Peyer's patch (tissue), 4 donors: ENCODE data around the gene SCN5A.

Experiments used
- CTCF ChIP-seq, 6 experiments: fragments of 450-650 bp in 4 of 6; fragments of 200-600 bp in 2 of 6; sonication (generic) in 1 of 6; IDR thresholded peaks; one replicate each; pipeline ENCODE4 v1.5.1; 2017 to 2019; ENCODE audit warnings: antibody characterized with exemption in 6 of 6, mild to moderate bottlenecking in 3 of 6, moderate library complexity in 1 of 6
- POLR2A ChIP-seq, 2 donors: fragments of 450-650 bp; IDR thresholded peaks; one replicate each; pipeline ENCODE4 v1.5.1; 2017; ENCODE audit warnings: antibody characterized with exemption in 2 of 2, mild to moderate bottlenecking in 2 of 2, moderate library complexity in 2 of 2

- no peak for TF ChIP-seq CTCF (IDR thresholded peaks at IDR 0.05)
- no peak for TF ChIP-seq POLR2A (IDR thresholded peaks at IDR 0.05)
Measured at GRCh38 chr3:38595393-38595792, 54.1 kb downstream of the SCN5A start.
